Measurements from ENCODE around the gene SPTA1.
"Not testable (repeated sequence)": the region's sequence is repeated elsewhere in the genome, so short reads cannot be mapped to it uniquely, and the experiment has no call there.

SPTA1 gene

DNA sequence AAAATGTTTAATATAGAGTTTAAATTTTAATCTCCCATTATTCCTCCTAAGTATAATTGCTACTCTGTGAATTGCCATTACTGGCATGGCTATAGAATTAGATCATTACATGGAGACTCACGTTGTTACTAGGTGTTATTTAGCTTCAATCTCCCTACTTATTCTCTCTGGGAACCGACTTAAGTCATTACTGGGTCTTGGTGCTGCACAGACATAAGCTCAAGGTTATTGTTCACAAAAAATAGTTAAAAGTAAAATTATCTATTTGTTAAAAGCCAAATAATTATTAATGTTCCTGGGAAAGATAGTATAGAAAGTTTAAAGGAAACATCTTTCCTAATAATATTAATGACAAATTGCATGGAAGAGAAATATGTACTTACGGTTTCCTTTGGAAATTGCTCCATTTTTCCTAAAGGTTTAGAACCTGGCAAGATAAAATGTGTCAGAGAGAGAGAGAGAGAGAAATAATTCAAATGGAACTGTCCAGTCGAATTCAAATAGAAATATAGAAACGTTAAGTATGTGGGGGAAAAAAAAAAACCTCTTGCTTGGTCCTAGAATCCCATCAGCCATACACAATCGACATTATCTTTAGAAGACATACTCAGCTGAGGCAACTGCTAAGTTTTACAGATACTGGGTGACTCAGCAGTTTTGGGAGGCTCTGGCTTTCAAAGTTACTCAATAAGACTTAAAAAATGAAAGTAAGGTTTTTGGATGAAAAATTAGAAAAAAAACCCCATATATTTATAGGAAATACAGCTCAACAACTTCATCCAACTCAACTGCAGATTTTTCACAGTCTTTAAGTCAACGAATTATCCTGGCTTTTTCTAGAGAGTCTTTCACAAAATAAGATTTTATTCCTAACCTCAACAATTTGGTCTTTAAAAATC lies at the start of gene SPTA1:
SPTA1 (minus strand) TSS at position 605 of the 899 bp plus-strand sequence; CDS start at position 407, 198 bp downstream.
- no peak for DNase-seq

DNA sequence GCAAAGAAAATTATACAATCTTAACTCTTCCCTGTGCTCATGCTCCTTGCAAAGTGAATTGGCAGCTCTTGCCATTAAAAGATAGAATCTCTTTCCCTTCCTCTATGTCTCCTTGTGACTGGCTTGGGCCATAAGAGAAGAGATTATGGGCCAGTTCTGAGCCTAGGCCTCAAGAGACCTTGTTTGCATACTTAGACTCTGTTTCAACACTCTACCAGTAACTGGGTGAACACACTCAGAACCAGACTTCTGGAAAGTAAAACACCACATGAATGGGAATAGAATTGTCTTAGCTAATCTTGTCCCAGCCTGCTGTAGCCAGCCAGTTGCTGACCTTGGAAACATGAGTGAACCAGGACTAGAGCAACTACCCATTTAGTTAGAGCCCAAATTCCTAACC lies 49.3 kb upstream of the SPTA1 start:
- DNase-seq = no peak

DNA sequence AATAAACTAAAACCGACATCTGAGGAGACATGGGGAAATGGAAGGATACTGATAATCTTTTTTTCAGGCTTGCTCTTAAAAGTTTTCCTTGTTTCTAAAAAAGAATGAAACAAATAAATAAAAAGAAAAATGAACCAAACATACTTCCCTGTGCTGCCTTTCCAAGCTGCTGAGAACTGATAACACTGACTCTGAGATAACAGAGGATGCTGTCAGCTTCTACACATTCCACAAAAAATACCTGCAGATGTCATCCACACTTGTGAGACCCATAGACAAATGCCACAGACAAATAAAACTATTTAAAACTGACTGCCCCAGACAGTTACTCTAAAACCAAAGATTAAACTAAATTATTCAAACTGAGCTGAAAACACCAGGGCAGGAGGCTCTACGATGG lies 46.0 kb upstream of the SPTA1 start:
- DNase-seq = no peak

DNA sequence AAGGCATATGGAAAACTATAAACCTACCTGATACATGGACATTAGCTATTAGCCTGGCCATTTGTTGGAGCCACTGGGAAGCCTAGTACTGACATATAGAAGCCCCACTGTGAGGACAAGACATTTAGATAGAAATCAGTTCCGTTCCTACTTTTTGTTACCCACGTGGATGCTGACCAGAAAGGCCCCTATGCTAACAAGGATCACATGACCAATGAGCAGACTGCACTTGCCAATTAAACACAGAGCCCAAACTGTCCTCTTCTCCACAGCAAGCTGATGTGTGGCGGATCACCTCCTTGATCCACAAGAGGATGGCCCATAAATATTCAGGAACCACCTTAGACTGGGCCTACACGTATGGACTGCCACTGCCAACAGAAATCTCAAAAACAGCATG lies 45.2 kb upstream of the SPTA1 start:
- DNase-seq = no peak

DNA sequence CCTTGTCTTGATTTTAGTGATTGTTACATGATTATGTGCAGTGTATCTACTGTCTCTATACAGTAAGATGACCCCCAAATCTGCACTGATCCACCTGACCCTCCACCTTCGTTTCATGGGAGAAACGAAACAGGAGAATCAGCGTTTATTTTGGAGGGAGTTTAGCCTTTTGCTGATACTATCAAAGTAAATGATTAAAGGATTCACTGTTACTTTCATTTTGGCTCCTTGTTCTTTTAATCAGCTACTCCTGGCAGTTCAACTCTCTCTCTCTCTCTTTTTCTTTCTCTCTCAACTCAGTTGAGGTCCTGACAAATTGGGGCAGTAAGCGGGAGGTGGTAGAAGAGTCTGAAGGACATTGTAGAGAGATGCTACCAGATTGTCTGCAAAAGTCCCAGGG lies 43.9 kb upstream of the SPTA1 start:
- DNase-seq = no peak

DNA sequence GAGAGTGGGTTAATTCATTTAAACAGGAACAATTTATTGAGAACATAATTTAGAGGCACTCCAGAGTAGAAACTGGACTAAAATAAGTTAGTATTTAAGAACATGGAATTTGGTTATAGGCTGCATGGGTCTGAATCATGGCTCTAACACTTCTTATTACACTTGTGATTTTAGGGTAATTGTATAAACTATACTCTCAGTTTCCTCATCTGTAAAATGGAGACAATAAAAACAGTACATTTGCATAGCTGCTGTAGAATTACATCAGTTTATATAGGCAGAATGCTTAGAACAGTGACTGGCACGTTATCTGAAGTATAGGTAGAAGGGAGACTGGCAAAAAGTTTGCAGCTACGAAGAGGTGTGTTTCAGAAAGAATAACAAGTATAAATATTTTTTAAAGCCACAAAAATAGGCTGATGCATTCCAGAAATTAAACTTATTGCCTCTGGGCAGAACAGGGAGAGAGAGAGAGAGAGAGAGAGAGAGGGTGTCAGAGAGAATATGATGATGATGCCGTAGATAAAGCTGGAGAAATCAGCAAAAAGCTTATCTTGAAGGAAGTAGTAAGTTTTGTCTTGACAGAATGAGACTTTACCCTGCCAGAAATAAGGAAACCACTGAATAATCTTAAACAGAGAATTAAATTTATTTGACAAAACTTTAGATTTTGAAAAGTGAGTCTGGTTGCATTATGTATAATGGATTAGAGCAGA lies 42.2 kb upstream of the SPTA1 start:
- no peak for DNase-seq

DNA sequence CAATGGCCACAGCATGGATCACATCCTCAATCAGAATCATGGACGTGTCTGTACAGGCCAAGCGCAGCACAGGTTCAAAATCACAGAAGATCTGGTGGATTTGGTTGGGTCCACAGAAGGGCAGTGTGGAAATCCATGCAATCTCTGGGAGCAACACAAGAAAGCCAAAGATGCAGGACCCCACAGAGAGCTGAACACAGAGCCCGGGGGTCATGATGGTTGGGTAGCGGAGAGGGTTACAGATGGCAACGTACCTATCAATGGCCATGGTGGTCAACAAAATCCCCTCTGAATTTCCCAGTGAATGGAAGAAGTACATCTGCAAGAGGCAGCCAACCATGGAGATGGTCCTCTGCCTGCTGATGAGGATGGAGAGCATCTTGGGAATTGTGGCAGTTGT lies 37.9 kb upstream of the SPTA1 start:
- DNase-seq = no peak

DNA sequence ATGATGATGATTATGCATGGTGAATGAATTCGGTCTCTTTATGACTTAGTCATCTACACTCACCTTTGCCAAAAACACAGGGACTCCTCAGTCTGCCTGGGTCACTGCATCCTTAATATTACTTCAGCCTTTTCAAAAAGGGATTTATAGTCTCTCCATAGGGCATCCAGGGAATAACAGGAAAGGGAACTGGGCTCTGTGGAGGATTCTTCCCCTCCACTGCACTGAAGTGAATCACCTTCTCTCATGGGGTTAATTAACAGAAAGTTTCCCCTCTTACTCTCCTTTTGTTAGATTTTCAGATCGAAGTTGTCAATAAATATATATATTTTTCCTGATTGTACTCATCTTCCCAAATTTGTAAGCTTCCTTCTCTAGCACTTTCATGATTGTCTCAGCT lies 34.1 kb upstream of the SPTA1 start, which contains the start of gene OR6K3:
OR6K3 (minus strand) TSS at position 101 of the 400 bp plus-strand sequence. CDS start 2,605 bp downstream, outside the sequence.
- no peak for DNase-seq

DNA sequence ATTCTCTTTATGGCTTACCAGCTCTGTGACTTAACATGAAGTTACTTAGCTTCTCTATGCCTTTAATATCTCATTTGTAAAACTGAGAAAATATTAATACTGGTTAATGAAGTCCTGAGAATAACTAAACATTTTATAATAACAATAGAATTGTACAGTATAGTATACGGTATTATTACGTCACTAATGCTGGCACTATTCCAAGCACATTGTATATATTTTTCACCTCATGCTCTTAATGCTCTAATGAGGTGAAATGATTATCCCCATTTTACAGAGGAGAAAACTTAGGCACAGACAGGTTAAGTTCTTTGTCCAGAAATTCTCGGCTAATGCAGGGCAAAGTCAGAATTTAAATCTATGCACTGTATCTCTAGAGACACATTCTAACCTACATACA lies 33.1 kb upstream of the SPTA1 start:
- DNase-seq = no peak

DNA sequence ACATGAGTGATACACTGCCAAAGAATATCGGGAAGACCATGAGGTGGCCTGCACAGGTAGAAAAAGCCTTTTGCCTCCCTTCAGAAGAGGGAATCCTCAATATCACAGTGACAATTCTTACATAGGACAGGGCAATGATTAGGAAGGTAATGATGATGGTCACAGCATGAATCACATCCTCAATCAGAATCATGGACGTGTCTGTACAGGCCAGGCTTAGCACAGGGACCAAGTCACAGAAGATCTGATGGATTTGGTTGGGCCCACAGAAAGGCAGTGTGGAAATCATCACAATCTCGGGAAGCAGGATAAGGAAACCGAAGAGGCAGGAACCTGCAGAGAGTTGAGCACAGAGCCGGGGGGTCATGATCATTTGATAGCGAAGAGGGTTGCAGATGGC lies 30.8 kb upstream of the SPTA1 start:
- no peak for DNase-seq

DNA sequence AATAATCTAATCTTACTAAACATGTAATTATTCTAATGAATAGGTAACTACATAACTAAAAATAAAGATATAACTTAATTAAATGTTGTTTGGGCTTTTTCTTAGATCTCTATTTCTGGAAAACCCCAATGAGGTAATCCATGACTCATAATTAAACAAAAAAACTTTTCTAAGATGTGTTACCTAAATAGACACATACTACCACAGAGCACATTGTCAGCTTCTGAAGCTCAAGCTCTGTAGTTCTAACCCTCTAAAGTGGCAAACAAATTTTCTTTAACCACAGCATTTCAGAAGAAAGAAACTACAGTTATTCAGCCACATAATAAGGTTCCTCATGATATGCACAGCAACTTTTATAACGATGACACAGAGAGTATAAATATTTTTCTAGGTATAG lies 29.8 kb upstream of the SPTA1 start:
- DNase-seq = no peak

DNA sequence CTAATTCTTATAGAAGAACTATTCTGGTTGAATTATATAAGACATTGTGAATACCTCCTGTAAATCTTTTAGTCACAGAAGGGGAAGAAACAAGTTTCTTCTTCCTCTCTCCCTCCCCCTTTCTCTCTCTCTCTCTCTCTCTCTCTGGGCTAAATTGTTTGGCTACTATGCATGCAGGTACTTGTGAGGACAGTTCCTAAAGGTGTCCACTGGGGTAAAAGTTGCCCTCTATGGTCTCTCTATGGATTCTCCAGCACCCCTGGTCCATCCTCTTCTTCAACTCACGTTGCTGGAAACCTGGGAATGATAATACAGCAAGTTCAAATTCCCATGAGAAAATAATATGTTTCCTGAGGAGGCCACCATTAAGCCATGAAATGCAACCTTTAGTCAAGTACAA lies 28.2 kb upstream of the SPTA1 start:
- DNase-seq = no peak

DNA sequence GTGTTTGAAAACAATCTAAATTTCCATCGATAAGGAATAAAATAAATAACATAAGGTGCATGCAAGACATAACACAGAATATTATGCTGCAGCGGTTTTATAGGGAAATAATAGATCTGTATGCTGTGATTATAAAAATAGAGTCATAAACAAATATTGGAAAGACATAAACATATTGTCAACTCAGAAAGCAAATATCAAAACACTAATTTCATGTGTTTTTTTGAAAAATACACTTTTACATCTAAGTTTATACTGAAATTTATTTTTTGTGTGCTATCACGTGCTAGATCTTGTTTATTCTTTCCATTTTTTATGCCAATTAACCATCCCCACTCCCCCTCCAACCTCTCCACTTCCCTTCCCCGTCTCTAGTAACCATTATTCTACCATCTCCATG lies 24.6 kb upstream of the SPTA1 start:
- no peak for DNase-seq

DNA sequence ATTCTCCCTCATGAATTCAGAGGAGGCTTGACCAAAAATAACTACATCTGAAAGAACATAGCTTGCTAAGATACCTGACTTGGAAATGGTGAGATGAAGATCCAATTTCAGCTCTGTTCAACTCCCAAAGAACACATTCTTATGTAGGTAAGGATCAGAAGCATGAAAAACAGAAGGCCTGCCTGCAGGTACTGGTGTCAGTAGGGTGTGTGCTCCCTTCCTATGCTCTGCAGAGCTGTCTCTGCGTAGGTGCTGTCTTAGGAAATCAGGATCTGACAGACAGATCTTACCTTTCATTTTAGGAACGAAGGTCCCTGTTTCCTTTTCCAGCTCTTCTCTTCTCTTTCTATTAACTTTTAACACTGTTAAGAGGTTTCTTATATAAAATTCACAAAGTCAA lies 19.6 kb upstream of the SPTA1 start:
- no peak for DNase-seq

DNA sequence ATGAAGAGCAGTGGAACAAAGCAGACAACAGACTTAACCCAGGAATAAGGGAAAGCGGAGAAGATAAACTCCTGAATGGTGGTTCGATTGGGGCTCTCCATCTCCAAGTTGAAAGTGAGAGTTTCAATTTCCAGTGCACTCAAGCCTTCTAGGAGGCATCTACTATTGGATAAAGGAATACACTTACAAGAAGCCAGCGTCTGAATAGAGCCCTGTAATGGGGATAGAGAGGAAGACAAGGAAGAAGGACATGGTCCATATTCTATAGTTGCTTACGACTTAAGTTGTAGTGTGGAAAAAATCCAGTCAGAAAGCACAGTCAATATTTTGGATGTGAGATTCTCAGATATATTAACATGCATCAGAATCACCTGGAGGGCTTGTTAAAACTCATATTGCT lies 14.0 kb upstream of the SPTA1 start, which contains the start of gene OR6K2:
OR6K2 (minus strand) TSS at position 101 of the 400 bp plus-strand sequence; CDS start at position 101, 0 bp downstream.
- no peak for DNase-seq

DNA sequence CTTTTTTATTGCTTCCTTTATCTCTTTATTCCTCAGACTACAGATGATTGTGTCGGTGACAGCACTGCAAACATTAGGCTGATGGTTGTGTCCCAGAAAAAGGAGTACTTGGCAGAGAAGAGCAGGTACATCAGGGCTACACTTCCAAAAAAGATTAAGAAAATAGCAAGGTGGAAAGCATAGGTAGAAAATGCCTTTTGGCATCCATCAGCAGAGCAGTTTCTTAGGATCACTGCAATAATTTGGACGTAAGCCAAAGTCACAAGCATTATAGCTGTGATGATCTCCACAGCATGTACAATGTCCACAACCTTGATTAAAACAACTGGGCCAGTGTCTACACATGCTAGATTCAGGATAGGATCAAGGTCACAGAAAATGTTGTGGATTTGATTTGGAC lies 8.1 kb upstream of the SPTA1 start:
- DNase-seq = no peak

DNA sequence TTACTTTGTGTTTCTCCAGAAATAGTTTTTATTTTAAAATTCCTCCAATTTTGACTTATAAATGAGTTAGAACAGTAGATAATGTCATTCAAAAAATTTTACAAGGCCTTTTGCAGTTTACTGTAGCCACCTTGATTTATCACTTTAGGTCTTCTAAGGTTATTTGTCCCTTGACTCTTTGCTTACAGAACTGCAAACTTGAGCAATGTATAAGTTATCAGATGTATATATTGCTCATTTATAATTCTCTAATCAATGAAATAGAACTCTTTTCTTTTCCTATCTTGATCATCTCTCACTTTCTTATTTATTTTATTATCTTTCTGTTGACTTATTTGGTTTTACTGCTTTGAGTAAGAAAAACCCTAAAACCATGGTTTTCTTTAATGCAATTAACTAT lies 5.8 kb upstream of the SPTA1 start:
- no peak for DNase-seq

DNA sequence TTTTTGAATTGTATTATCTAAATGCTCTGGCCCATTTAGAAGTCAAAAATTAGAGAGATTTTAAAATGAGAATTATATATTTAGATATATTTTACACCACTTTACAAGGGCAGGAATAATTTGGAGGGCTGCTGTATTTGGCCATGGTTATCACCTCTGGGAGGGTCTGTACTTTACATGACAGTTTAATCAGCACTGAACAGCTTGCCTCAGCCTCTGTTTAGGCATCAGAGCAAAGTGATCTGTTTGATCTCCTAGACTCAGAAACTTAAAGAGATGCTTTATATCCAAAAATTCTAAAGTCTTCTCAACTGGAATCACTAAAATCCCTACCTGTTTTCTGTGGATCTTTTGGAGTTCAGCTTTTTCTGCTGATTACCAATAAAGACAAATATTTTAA lies 5.4 kb upstream of the SPTA1 start:
- DNase-seq = no peak

DNA sequence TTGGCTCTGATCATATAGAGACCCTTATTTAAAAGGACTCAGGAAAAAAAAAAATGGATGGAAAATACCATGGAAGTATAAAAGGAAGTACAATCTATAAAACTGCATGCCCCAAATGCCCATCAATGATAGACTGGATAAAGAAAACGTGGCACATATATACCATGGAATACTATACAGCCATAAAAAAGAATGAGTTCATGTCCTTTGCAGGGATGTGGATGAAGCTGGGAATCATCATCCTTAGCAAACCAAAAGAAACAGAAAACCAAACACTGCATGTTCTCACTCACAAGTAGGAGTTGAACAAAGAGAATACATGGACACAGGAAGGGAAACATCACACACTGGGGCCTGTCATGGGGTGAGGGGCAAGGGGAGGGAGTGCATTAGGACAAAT lies 4.6 kb upstream of the SPTA1 start:
- DNase-seq = not testable (repeated sequence)

DNA sequence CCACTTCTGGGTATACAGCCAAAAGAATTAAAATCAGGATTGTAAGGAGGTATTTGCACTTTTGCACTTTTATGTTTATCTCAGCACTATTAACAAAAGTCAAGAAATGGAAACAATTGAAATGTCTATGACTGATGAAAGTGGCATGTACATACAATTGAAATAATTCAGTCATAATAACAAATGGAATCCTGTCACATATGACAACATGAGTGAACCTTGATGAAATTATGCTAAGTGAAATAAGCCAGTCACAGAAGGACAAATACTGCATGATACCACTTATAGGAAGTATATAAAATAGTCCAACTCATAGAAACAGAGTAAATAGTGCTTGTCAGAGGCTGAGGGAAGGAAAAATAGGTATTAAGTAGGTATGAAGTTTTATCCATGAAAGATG lies 3.4 kb upstream of the SPTA1 start:
- DNase-seq = no peak

DNA sequence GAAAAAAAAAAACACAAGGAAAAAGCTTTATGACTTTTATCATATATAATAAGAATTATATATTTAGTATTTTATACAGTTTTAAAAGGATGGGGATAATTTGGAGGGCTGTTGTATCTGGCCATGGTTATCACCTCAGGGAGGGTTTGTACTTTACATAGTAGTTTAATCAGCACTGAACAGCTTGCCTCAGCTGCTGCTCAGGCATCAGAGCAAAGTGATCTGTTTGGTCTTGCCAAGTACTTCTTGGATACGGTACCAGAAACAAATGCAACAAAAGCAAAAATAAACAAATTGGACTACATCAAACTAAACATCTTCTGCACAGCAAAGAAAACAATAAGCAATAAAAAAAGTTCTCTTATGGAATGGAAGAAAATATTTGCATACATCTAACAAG lies 2.6 kb upstream of the SPTA1 start:
- DNase-seq = no peak

DNA sequence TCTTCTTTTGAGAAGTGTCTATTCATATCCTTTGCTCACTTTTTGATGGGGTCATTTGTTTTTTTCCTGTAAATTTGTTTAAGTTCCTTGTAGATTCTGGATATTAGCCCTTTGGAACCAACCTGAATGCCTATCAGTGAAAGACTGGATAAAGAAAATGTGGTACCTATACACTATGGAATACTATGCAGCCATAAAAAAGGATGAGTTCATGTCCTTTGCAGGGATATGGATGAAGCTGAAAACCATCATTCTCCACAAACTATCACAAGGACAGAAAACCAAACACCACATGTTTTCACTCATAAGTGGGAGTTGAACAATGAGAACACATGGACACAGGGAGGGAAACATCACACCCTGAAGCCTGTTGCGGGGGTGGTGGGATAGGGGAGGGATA lies 1.8 kb upstream of the SPTA1 start:
- DNase-seq = not testable (repeated sequence)

DNA sequence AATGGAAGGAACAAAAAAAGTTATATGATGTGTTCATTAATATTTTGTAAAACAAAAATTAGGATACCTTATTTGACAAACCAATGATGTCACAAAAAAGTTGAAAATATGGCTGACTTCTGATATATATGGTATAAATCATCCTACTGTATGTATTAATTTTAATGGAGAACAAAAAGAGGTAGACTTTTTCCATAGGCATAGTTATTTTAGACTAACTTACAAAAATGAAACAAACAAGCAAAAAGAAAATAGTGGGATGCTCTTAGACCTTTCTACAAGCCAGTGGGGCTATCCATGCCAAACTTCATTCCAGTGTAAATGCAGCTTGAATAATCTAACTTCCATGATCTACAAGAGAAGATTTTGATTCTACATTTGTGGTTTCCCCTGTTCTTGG lies 522 bp upstream of the SPTA1 start:
- no peak for DNase-seq

DNA sequence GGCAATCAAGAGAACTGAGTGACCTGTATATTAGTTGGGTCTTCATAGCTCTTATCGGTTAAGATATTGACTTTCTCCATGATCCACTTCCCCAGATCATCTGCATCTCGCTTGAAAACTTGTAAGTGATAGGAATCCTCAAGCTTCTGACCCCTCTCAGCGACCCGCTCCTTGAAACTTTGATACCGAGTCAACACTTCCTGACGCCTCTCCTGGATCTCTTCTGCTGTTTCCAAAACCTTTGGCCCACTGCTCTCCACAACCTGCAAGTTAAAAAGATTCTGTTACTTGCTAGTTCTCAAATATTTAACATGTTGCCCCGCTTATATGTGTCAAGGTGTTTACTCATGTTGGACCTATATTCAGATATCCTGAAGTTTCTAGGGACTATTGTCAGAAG lies 1.4 kb downstream of the SPTA1 start:
- DNase-seq = no peak

All from CD4-positive, alpha-beta T cell treated with Interleukin-17A for 4 hours (primary cell).